Neural crest cell (in vitro differentiated cells): ENCODE measurements around the gene NFAM1. TPM values are rescaled to one million over a fixed set of nuclear protein-coding genes. Genes with fewer than 3 reads are reported as not detected.

Source experiments
- DNase-seq: peaks from one replicate; pipeline ENCODE4 v3.0.0; 2021; ENCODE audit warnings: low read depth, mixed read lengths, low spot score
- H3K27ac Mint-ChIP-seq: one replicate; pipeline ENCODE4 v1.8.0; 2021; ENCODE audit warnings: mild to moderate bottlenecking, mixed read lengths; ENCODE audit not compliant: unreplicated experiment
- H3K27me3 Mint-ChIP-seq: 2 replicates; pipeline ENCODE4 v1.8.0; 2021; ENCODE audit warnings: low read depth, mild to moderate bottlenecking, mixed read lengths
- H3K36me3 Mint-ChIP-seq: 2 replicates; pipeline ENCODE4 v1.8.0; 2021; ENCODE audit warnings: low read depth, mild to moderate bottlenecking, mixed read lengths
- H3K4me1 Mint-ChIP-seq: 2 replicates; pipeline ENCODE4 v1.8.0; 2021; ENCODE audit warnings: mixed read lengths
- H3K4me3 Mint-ChIP-seq: one replicate; pipeline ENCODE4 v1.8.0; 2021; ENCODE audit warnings: mild to moderate bottlenecking, mixed read lengths
- H3K9me3 Mint-ChIP-seq: 2 replicates; pipeline ENCODE4 v1.8.0; 2021; ENCODE audit warnings: mixed read lengths
- long read RNA-seq: library from polyadenylated mRNA; unstranded; transcript quantifications from one replicate; pipeline ENCODE4 v2.0.0, GENCODE V29; 2020
- total RNA-seq: library from RNA; stranded (reverse); gene quantifications from 2 replicates; pipeline ENCODE4 v1.2.1, GENCODE V29; 2021
- TF ChIP-seq, protein P1 (sequence below): fragments of 200-600 bp; sonication (generic); conservative IDR thresholded peaks from 2 replicates; pipeline ENCODE4 v1.5.0; 2021; ENCODE audit warnings: antibody characterized with exemption, mild to moderate bottlenecking

The NFAM1 gene, protein sequence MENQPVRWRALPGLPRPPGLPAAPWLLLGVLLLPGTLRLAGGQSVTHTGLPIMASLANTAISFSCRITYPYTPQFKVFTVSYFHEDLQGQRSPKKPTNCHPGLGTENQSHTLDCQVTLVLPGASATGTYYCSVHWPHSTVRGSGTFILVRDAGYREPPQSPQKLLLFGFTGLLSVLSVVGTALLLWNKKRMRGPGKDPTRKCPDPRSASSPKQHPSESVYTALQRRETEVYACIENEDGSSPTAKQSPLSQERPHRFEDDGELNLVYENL
- total RNA-seq = 0.07 TPM in 1 of 2 replicates, not detected in the other
- long read RNA-seq = 0 reads

DNA sequence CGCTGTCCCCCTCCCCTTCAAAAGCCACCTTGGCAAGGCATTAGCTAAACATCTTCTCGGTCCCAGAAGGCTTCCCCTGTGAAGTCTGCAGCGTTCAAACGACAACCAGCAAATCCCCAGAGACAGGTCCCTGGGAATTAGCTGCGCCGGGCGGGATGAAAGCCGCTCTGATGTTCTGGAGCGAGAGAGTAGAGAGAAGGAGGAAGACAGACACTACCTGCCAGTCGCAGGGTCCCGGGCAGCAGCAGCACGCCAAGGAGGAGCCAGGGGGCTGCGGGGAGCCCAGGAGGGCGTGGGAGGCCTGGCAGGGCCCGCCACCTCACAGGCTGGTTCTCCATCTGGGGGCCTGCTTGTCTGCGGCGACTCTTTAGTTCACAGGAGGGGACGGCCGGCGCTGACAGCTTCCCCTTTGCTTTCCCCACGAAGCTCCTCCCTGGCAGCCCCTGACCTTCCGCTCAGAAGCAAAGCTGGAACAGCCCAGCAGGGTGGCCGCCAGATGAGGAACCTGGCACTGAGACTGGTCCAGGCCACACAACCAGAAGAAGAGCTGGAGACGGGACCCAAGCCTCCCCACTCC, at the start of gene NFAM1:
NFAM1 (minus strand) TSS at position 384 of the 577 bp plus-strand sequence; CDS start at position 338, 46 bp downstream.
- H3K4me3 Mint-ChIP-seq = peak within 1 kb of the TSS; percentile 31
- no peaks in the 10 kb centered on the region for H3K9me3 Mint-ChIP-seq
- H3K27me3 Mint-ChIP-seq = peaks cover 40% of the 10 kb centered on the region
- H3K27ac Mint-ChIP-seq = peak within 1 kb of the TSS; percentile 87
- DNase-seq = no peak
- H3K4me1 Mint-ChIP-seq = peaks cover 12% of the 10 kb centered on the region
- H3K36me3 Mint-ChIP-seq = no peaks in the 10 kb centered on the region
- TF ChIP-seq, protein P1, sequence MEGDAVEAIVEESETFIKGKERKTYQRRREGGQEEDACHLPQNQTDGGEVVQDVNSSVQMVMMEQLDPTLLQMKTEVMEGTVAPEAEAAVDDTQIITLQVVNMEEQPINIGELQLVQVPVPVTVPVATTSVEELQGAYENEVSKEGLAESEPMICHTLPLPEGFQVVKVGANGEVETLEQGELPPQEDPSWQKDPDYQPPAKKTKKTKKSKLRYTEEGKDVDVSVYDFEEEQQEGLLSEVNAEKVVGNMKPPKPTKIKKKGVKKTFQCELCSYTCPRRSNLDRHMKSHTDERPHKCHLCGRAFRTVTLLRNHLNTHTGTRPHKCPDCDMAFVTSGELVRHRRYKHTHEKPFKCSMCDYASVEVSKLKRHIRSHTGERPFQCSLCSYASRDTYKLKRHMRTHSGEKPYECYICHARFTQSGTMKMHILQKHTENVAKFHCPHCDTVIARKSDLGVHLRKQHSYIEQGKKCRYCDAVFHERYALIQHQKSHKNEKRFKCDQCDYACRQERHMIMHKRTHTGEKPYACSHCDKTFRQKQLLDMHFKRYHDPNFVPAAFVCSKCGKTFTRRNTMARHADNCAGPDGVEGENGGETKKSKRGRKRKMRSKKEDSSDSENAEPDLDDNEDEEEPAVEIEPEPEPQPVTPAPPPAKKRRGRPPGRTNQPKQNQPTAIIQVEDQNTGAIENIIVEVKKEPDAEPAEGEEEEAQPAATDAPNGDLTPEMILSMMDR = no peak

DNA sequence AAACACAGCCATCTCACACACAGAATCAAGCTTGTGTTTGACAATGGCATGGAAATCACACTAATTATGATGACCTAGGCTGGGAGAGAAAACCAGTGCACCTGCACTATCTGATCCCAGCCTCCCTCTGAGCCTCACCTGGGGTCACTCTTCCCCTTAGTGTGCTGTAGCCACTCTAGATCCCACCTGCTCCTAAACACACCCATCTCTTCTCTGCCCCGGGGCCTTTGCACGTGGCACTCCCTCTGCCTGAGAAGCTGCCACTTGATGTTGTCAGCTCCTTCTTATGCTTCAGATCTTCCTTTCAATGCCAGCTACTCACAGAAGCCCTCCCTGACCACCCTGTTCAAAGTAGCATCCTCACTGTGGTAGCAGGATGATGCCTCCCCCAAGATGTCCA, 42.9 kb upstream of the NFAM1 start:
- H3K4me1 Mint-ChIP-seq = no peaks in the 10 kb centered on the region

DNA sequence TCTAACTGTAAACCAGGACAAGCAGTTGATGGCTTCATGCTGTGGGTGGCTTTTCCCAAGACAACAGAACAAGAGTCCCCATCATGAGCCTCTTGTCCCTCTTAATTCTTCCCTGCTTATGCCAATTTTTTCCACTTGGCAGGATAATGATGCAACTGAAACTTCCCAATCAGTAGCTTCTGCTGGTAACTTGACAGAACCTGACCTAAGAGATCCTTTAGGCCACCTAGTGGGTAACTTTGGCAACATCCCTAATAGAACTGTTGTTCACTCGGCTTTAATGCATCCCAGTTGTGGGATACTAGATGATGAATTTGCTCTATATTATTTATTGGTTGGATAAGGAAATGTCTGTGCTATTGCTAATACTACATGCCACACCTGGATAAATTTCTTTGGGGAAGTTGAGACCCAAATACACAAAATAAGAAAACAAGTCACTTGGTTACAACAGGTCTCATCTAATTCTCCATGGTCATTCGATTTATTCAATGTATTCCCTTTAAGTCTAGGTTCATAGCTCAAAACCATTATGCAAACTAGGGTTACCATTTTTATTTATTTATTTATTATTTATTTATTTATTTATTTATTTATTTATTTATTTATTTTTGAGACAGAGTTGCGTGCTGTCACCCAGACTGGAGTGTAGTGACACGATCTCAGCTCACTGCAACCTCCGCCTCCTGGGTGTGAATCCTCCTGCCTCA, 41.4 kb upstream of the NFAM1 start:
- H3K27me3 Mint-ChIP-seq = peaks cover 24% of the 10 kb centered on the region
- TF ChIP-seq, protein P1 = peak; percentile 79
- H3K27ac Mint-ChIP-seq = no peak overlapping the region
- DNase-seq = peak; percentile 13
- no peaks in the 10 kb centered on the region for H3K36me3 Mint-ChIP-seq
- no peaks in the 10 kb centered on the region for H3K9me3 Mint-ChIP-seq
- no peaks in the 10 kb centered on the region for H3K4me1 Mint-ChIP-seq
- no peak overlapping the region for H3K4me3 Mint-ChIP-seq

More for the DNA sequence above, 42.9 kb upstream of the NFAM1 start:
- TF ChIP-seq, protein P1 = no peak
- Mint-ChIP-seq H3K36me3 (no peaks in the 10 kb centered on the region), H3K9me3 (no peaks in the 10 kb centered on the region), H3K27me3 (peaks cover 16% of the 10 kb centered on the region), H3K4me3 (no peak overlapping the region), H3K27ac (no peak overlapping the region)
- no peak for DNase-seq

DNA sequence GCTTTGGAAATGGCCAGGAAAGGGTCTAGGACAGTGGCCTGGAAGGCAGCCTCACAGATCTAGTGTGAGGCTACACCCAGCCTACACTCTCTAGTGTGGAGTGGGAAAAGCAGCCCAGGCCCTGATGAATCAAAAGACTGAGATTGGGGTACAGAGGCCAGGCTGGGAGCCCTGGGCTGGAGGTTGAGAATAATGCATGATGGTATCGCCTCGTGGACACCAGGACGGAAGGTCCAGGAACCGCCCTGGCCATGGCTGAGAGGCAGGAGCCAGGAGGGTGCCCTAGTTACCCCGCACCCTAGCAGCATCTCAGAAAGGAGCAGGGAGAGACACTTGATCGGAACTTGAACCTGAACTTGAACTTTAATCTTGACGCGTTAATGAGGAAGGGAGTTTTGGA, 40.5 kb upstream of the NFAM1 start:
- H3K27ac Mint-ChIP-seq = no peak overlapping the region
- TF ChIP-seq, protein P1 = no peak
- no peaks in the 10 kb centered on the region for H3K4me1 Mint-ChIP-seq
- no peaks in the 10 kb centered on the region for H3K36me3 Mint-ChIP-seq
- DNase-seq = no peak
- no peak overlapping the region for H3K4me3 Mint-ChIP-seq
- no peaks in the 10 kb centered on the region for H3K9me3 Mint-ChIP-seq
- peaks cover 31% of the 10 kb centered on the region for H3K27me3 Mint-ChIP-seq

DNA sequence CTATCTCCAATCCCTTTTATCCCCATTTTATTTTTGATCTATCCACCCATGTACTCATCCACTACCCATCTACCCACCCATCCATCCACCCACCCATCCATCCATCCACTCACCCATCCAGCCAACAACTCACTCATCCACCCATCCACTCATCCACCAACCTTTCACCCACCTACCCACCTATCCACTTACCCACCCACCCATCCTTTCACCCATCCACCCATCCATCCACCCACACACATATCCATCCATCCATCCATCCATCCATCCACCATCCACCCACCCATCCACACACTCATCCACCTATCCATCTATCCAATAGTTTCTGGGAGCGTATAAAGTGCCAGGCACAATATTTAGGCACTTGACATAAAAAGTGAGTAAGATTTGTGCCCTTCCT, 39.2 kb upstream of the NFAM1 start:
- TF ChIP-seq, protein P1 = no peak
- H3K9me3 Mint-ChIP-seq = no peaks in the 10 kb centered on the region
- no peaks in the 10 kb centered on the region for H3K4me1 Mint-ChIP-seq
- H3K27ac Mint-ChIP-seq = no peak overlapping the region
- no peak overlapping the region for H3K4me3 Mint-ChIP-seq
- no peaks in the 10 kb centered on the region for H3K36me3 Mint-ChIP-seq
- peaks cover 34% of the 10 kb centered on the region for H3K27me3 Mint-ChIP-seq
- no peak for DNase-seq
